Erythroblast (primary cell): ENCODE data around the gene RSPRY1.
"Not testable (repeated sequence)": the region's sequence is repeated elsewhere in the genome, so short reads cannot be mapped to it uniquely, and the experiment has no call there.

ENCODE experiments used
- GATA1 ChIP-seq: IDR thresholded peaks from 2 replicates; pipeline ENCODE4 v1.6.1; 2011; ENCODE audit warnings: low read depth, mild to moderate bottlenecking, control low read depth, low read length, moderate library complexity
- POLR2A ChIP-seq: IDR thresholded peaks from 2 replicates; pipeline ENCODE4 v1.6.1; 2011; ENCODE audit warnings: mild to moderate bottlenecking, low read length

DNA sequence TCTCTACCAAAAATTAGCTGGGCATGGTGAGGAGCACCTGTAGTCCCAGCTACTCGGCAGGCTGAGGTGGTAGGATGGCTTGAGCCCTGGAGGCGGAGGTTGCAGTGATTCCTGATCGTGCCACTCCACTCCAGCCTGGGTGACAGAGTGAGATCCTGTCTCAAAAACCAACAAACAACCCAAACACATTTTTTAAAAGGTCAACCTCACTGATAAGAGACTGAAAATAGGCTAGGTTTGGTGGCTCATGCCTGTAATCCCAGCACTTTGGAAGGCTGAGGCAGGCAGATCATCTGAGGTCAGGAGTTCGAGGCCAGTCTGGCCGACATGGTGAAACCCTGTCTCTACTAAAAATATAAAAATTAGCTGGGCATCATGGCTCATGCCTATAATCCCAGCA is 89.8 kb downstream of the RSPRY1 start:
- TF ChIP-seq POLR2A, GATA1: not testable (repeated sequence)
